Upper lobe of left lung (tissue), 4 donors: ENCODE measurements around the gene PRRG1.

Experiments used
- CTCF ChIP-seq, 6 experiments: fragments of 450-650 bp in 4 of 6; fragments of 200-600 bp in 2 of 6; sonication (generic) in 2 of 6; IDR thresholded peaks; one replicate each; pipeline ENCODE4 v1.5.1; 2016 to 2019; ENCODE audit warnings: antibody characterized with exemption in 6 of 6
- EP300 ChIP-seq, 4 donors: sonication (generic); formaldehyde crosslinking; IDR thresholded peaks; one replicate each; pipeline ENCODE4 v1.5.1; 2017; ENCODE audit warnings: antibody characterized with exemption in 4 of 4, control low read depth in 2 of 4
- POLR2A ChIP-seq, 4 donors: fragments of 450-650 bp; IDR thresholded peaks; one replicate each; pipeline ENCODE4 v1.5.1; 2016 to 2017; ENCODE audit warnings: antibody characterized with exemption in 4 of 4, mild to moderate bottlenecking in 2 of 4

GRCh38 chrX:37380256-37380655 is 31.1 kb downstream of the PRRG1 start:
- no peak for TF ChIP-seq CTCF (IDR thresholded peaks at IDR 0.05)
- no peak for TF ChIP-seq EP300 (IDR thresholded peaks at IDR 0.05)
- TF ChIP-seq POLR2A (IDR thresholded peaks at IDR 0.05), result no peak
